SHP77 treated with DMSO at 0.1 percent for 48 hours (cell line): ENCODE results near the gene CACNB4.

Experiments
- DNase-seq: peaks from one replicate; lab custom pipeline; 2025; lab: John Stamatoyannopoulos, UW

Gene CACNB4

GRCh38 chr2:152088006-152088405 lies 10.8 kb downstream of the CACNB4 start:
- DNase-seq, result no peak

DNA sequence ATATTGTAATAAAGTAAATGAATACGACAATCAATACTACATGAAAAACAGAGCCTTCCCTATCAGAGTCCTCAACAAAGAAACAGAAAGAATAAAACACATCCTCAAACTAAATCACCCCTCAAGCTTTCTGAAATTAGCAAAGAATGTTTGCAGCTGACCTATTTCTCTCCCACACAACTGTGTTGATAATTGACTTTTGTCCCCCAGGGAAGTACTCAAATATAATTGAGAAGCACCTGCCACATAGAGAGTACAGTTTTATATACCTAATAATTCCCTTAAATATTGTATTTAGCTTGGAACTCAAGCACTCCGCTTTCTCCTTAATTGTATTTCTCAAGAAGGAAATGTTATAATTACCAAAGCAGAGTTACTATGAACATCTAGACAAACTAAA lies 12.6 kb downstream of the CACNB4 start:
- DNase-seq, result no peak

DNA sequence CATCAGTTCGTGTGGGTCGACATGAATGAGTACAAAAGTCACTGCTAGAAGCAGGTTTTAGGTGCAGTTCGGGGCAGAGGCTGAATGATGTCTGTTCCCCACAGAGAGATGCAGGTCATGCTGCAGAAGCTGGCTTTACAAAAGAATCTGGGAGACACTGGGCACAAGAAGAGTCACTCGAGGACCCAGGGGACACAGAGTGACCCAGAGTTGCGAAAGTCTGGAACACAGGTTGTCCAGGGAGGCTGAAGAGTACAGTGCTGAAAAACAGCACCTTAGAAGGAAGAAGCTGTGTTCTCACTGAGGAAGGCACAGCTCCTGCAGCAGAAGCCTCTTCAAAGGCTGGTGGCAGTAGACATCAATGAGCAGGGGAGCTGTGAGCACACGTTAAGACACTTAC lies 14.8 kb downstream of the CACNB4 start:
- no peak for DNase-seq

DNA sequence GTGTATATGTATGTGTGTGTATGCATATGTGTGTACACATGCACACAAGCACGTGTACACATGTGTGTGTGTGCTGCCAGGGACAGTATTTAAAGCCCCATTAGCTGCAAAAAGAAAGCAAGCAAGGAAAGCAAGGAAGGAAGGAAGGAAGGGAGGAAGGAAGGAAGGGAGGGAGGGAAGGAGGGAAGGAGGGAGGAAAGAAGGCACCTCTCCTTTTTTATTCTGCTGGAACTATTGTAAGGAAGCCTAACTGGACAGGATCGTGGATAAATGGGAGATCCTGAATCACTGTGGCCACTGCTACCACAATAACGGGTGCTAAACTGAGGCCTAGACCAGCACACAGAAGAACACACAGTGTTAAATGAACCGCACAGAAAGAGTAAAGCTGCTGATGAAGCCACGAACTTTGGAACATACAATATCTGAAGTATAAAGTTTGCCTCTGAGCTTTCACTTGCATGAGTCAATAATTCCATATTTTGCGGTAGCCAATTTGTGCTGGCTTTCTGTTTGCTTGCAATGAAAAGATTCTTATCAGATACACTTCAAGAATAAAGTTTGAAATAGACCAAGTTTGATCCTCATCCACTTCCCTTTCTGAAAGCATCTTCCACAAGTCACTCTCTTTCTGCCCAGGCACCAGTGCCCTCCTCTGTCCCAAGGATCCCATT lies 15.5 kb downstream of the CACNB4 start:
- no peak for DNase-seq

DNA sequence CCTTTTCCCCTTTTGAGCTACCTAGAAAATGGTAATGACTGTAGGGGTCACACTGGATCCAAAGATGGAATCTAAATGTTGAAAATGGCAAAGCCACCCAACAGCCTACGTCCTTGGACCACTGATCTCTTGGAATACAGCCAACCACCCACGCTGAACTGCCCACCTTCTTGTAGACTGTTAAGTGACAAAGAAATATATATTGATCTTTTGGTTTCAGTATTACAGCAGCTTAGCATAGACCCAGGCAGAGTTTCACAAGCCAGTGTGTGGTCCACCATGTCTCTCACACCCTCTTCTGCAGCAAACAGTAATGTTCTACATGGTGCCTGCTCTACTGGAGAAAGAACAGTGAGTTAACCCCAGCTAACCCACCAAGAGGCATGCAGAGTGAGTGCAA lies 20.2 kb downstream of the CACNB4 start:
- DNase-seq, result no peak

GRCh38 chr2:152078023-152078422 lies 20.8 kb downstream of the CACNB4 start:
- DNase-seq, result no peak

DNA sequence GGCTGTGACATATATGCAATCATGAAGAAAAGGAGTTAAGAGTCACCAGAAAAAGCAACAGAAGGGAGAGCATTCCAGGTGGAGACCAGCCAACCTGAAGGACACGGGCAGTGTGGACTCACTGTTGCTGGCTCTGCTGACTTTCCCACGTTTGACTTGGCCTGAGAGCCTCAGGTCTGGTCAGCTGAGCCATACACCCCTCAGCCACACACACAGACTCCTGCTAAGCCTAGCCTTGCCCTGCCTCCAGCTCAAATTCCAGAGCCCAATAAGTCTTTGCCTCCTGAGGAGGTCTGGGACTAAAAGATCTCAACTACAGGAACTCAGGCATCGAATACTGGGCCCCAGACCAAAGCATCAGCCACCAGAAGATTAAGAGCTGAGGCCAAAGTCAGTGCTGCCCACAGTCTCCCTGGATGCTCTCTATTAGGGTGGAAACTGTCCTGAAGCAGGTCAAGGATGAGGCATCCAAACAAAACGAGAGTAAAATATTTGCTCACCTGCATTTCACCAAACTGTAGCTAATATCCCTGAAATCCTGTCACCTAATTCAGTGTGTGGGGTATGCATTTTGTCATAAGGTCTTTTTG lies 23.3 kb downstream of the CACNB4 start:
- DNase-seq, result no peak

DNA sequence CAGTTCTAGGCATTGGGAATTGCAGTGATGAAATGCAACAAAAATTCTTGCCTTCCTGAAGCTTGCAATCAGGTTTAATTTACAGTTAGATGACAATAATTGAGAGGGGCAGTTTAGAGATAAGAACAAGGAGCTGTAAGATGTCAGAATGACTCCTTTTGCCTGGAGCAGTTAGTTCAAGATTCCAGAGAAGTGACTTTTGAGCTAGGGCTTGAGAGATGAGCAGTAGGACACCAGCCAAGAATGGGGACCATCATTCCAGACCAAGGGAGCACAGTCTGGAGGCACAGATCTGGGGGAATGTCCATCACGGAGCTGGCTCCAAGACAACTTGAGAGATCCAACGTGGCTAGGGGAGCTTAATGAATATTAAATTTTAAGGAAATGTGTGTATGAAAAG lies 26.8 kb downstream of the CACNB4 start:
- DNase-seq, result no peak

GRCh38 chr2:152071518-152071917 lies 27.3 kb downstream of the CACNB4 start:
- no peak for DNase-seq

GRCh38 chr2:152071092-152071491 lies 27.8 kb downstream of the CACNB4 start:
- DNase-seq, result no peak

DNA sequence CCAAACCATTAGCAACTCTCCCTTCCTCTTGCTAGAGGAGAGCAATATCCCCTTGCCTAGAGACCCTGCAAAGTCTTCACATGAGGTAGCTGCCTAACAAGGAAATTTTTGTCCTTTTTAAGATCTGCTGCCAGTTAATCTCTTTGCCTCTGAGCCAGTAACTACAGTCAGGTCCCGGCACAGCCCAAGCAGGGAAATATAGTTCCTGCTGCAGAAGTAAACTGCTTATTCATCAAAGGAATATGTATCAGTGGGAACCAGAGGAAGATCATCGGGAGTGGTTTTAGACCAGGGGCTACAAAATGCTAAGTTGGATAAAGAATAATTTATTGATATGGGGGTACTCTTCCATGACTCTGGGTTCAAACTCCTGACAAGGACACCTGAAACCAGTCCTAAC lies 30.6 kb downstream of the CACNB4 start:
- DNase-seq, result no peak

DNA sequence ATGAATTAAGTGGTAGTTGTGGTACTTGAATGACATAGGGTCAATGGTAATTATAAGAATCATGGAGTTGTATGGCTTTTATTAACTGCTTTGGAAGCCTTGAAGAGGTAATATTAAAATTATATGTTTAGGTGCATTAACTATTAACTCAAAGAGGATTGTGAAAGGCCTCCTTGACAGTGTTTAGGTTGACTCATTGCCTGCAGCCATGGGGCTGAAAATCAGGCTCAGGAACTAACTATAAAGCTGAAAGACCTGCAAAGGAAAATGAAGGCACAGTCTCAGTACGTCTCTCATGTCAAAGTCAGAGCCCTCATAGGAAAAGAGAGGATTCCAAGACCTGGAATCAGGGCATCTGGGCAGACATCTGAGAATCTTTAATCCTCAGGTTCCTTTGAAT lies 31.0 kb downstream of the CACNB4 start:
- DNase-seq, result no peak

DNA sequence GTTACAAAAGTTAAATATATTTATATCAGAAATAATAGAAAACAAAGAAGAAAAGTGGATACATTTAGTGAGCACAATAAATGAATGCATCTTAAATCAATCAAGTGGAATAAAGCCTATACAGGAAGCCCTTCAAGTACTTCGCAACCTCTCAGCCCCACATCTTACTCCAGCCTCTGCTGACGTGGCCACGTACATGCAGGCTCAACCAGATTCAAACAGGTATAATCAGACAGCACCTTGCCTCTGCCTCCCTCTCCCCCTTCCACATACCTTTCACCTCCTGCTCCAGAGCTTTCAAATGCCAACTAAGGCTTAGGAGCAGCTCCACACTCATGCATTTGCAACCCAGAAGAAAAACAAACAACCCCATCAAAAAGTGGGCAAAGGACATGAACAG lies 32.9 kb downstream of the CACNB4 start:
- no peak for DNase-seq

- DNase-seq, result no peak
Observed at GRCh38 chr2:152064001-152064400, 34.8 kb downstream of the CACNB4 start.

GRCh38 chr2:152063325-152063924 lies 35.4 kb downstream of the CACNB4 start:
- no peak for DNase-seq

- no peak for DNase-seq
Observed at GRCh38 chr2:152062125-152063091, 36.4 kb downstream of the CACNB4 start.

- no peak for DNase-seq
Observed at GRCh38 chr2:152061383-152061782, 37.5 kb downstream of the CACNB4 start.

DNA sequence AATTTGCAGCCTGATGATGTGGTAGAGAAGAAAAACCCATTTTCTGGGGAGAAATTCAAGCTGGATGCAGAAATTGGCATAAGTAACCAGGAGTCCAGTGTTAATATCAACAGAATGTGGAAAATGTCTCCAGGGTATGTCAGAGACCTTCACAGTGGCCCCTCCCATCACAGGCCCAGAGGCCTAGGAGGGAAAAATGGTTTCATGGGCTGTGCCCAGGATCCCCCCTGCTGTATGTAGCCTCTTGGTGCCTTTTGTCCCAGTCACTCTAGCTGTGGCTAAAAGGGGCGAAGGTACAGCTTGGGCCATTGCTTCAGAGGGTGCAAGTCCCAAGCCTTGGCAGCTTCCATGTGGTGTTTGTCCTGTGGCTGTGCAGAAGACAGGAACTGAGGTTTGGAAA lies 40.2 kb downstream of the CACNB4 start:
- DNase-seq, result no peak

GRCh38 chr2:152056418-152056817 lies 42.4 kb downstream of the CACNB4 start:
- DNase-seq, result no peak

DNA sequence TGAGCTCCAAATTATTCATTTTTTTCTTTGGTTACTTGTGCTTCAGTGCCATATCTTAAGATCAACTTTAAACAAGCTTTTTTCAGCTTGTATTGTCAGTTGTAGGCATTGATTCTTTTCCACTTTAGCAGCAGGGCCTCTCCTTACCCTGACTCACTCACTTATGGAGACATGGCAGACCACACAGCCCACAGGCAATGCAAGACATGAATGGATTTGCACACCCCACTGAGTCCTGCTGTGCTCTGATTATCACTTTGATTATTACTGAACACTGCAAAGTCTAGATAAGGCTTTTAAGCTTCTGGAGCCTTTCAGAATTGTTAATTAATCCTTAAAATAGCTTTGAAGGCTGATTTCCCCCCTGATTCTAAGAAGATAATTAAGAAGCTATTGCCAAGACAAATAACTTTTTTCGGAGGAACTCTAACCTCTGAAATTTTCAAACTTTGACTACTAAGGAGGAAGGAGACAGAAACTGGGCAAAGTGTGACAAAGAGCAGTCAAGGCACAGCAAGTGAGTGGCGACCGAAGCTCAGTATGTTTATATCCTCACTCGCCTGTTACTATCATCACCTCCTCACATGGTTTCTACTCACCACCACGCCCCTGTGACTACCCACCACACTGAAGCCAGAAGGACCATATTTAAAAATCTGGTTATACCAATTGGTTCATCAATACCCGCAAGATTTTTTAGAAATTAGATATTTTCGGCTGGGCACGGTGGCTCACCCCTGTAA lies 43.3 kb downstream of the CACNB4 start:
- no peak for DNase-seq

DNA sequence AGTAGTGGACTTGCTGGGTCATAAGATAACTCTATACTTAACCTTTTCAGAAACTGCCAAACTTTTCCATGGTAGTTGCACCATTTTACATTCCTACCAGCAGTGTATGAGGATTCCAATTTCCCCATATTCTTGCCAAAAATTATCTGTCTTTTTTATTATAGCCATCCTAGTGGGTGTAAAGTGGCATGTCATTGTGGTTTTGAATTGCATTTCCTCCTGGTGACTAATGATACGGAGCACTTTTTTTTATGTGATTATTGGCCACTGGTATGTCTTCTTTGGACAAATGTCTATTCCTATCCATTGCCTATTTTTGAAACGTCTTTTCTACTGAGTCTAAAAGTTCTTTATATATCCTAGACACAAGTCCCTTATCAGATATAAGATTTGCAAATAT lies 44.3 kb downstream of the CACNB4 start:
- DNase-seq, result no peak

DNA sequence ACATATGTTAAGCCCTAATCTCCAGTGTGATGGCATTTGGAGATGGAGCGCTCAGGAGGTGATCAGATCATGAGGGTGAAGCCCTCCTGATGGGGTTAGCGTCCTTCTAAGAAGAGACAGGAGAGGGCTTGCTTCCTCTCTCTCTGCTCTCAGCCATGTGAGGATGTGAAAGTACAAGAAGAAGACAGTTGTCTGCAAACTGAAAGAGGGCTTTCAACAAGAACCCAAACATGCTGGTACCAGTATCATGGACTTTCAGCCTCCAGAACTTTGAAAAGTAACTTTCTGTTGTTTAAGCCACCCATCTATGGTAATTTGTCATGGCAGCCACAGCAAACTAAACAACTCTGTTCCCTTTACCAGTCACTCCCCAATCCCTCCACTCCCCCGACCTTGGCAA lies 47.4 kb downstream of the CACNB4 start:
- DNase-seq, result no peak
